Thyroid gland (tissue), 4 donors: ENCODE measurements around the gene SECTM1.
"Not testable (repeated sequence)": the region's sequence is repeated elsewhere in the genome, so short reads cannot be mapped to it uniquely, and the experiment has no call there.

Source experiments
- POLR2A ChIP-seq, 2 donors: fragments of 450-650 bp; IDR thresholded peaks; one replicate each; pipeline ENCODE4 v1.6.1; 2017; ENCODE audit warnings: antibody characterized with exemption in 2 of 2, mild to moderate bottlenecking in 2 of 2, moderate library complexity in 1 of 2
- TF ChIP-seq, protein P1 (sequence below), 6 experiments: fragments of 200-600 bp in 3 of 6; fragments of 450-650 bp in 3 of 6; sonication (generic) in 3 of 6; IDR thresholded peaks; one replicate each; pipeline ENCODE4 v1.5.1; 2016 to 2019; ENCODE audit warnings: antibody characterized with exemption in 6 of 6, mild to moderate bottlenecking in 2 of 6, inconsistent platforms in 1 of 6, moderate library complexity in 1 of 6

DNA sequence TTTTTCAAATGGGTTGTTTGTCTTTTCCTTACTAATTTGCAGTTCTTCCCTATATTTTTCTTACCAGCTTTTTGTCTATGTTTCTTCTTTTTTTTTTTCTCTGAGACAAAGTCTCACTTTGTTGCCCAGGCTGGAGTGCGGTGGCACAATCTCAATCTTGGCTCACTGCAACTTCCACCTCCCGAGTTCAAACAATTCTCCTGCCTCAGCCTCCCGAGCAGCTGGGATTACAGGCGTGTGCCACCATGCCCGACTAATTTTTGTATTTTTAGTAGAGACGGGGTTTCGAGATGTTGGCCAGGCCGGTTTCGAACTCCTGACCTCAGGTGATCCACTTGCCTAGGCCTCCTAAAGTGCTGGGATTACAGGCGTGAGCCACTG is 39.5 kb upstream of the SECTM1 start:
- TF ChIP-seq, protein P1, sequence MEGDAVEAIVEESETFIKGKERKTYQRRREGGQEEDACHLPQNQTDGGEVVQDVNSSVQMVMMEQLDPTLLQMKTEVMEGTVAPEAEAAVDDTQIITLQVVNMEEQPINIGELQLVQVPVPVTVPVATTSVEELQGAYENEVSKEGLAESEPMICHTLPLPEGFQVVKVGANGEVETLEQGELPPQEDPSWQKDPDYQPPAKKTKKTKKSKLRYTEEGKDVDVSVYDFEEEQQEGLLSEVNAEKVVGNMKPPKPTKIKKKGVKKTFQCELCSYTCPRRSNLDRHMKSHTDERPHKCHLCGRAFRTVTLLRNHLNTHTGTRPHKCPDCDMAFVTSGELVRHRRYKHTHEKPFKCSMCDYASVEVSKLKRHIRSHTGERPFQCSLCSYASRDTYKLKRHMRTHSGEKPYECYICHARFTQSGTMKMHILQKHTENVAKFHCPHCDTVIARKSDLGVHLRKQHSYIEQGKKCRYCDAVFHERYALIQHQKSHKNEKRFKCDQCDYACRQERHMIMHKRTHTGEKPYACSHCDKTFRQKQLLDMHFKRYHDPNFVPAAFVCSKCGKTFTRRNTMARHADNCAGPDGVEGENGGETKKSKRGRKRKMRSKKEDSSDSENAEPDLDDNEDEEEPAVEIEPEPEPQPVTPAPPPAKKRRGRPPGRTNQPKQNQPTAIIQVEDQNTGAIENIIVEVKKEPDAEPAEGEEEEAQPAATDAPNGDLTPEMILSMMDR (IDR thresholded peaks at IDR 0.05): not testable (repeated sequence)
- TF ChIP-seq POLR2A (IDR thresholded peaks at IDR 0.05): not testable (repeated sequence)
